ENCODE results near the gene CYB561. TPM values are rescaled to one million over a fixed set of nuclear protein-coding genes. Genes with fewer than 3 reads are reported as not detected.

The CYB561 gene
- total RNA-seq, 1 experiment from 2014 or later, result 20.7 TPM

DNA sequence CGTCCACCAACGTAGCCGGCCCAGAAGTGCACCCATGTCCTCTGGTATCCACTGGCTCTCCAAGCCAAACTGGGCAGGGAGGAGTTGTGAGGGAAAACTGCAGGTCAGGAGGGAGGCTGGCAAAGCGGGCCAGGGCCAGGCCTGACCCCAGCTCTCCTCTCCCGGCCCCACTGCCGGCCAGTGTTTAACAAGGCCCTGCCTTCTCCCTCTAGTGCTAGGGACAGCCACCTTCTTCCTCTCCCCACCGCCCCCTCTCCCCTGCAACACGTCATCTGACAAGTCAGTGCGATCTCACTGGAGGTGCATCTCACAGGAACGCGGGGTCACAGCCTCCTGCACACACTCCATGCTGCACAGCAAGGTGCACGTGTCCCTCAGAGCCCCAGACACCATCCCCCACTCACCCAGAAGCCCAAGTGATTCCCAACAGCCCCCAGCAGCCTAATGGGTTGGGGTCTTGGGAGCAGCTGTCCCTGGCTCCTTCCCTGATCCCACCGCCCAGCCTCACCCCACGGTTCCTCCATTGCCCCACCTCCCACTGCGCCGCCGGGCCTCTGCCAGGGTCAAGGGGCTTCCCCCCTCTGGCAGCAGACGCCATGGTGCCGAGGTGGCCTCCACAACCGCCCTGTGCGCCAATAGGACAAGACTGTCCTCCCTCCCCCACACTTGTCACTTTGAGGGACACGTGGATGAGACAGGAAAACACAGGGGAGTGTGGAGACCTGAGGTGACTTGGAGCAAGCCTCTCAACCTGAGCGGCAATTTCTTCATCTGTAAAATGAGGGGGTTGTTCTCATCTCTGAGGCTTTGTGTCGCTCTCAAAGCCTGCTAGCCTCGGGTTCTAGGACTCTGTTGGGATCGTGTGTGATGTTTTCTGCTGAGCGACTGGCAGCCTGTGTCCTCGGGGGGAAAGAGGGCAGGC is 29.6 kb upstream of the CYB561 start:
- Histone ChIP-seq H3K27ac (ENCODE audit: insufficient read length, low read depth, low read length) (no peak overlapping the region), H3K4me1 (ENCODE audit: insufficient read depth, low read length) (no peaks in the 10 kb centered on the region; the same call in 1 of the 2 replicates), H3K14ac (ENCODE audit: insufficient read depth, low read length) (no peak overlapping the region), H3K9me3 (ENCODE audit: control insufficient read depth, low read depth, low read length) (no peaks in the 10 kb centered on the region), H2AFZ (ENCODE audit: low read length) (no peak overlapping the region), H4K91ac (ENCODE audit: insufficient read length, low read depth, low read length) (no peak overlapping the region), H3K56ac (ENCODE audit: insufficient read length, low read depth, low read length) (no peak overlapping the region), H4K20me1 (ENCODE audit: control insufficient read depth, insufficient read depth, insufficient read length) (no peaks in the 10 kb centered on the region), H3K23me2 (ENCODE audit: insufficient read length, low read depth, low read length, poor library complexity, severe bottlenecking) (peaks cover 13% of the 10 kb centered on the region), H2BK120ac (ENCODE audit: low read depth, low read length, poor library complexity, severe bottlenecking) (no peak overlapping the region), H4K8ac (replicated peaks; ENCODE audit: insufficient read length, low read depth, low read length) (no peak overlapping the region), H4K5ac (ENCODE audit: insufficient read length, low read depth, low read length) (no peak overlapping the region), H3K4me2 (ENCODE audit: insufficient read depth, insufficient read length, low read length) (peak overlapping the region; percentile 63), H2AK5ac (ENCODE audit: insufficient read length, low read length) (no peak overlapping the region), H2BK12ac (ENCODE audit: insufficient read length, low read depth, low read length) (no peak overlapping the region), H3K27me3 (ENCODE audit: insufficient read depth, low read length) (no peaks in the 10 kb centered on the region; the same call in 1 of the 2 replicates), H3K18ac (ENCODE audit: insufficient read length, low read depth, low read length) (peak overlapping the region; percentile 27), H2BK5ac (ENCODE audit: insufficient read length, low read length) (no peak overlapping the region), H3K79me1 (ENCODE audit: insufficient read depth, low read depth, low read length, poor library complexity, severe bottlenecking) (no peaks in the 10 kb centered on the region), H3K23ac (ENCODE audit: insufficient read length, low read depth, low read length) (no peak overlapping the region), H3T11ph (ENCODE audit: low read length) (no peak overlapping the region), H3K79me2 (ENCODE audit: insufficient read depth, low read length) (no peaks in the 10 kb centered on the region), H2BK15ac (ENCODE audit: low read depth, low read length) (no peak overlapping the region), H2BK20ac (ENCODE audit: low read depth, low read length, poor library complexity, severe bottlenecking) (no peak overlapping the region), H3K4ac (ENCODE audit: low read depth, low read length) (no peak overlapping the region), H3K9ac (ENCODE audit: extremely low read depth, insufficient read length, low read length) (no peak overlapping the region)
- DNase-seq, result no peak
- H3K4me1 Mint-ChIP-seq, result peaks cover 19 to 30% of the 10 kb centered on the region in 2 experiments
- peak overlapping the region; percentile 63 to 80 for H3K4me3 Mint-ChIP-seq
- TF ChIP-seq, protein P1, sequence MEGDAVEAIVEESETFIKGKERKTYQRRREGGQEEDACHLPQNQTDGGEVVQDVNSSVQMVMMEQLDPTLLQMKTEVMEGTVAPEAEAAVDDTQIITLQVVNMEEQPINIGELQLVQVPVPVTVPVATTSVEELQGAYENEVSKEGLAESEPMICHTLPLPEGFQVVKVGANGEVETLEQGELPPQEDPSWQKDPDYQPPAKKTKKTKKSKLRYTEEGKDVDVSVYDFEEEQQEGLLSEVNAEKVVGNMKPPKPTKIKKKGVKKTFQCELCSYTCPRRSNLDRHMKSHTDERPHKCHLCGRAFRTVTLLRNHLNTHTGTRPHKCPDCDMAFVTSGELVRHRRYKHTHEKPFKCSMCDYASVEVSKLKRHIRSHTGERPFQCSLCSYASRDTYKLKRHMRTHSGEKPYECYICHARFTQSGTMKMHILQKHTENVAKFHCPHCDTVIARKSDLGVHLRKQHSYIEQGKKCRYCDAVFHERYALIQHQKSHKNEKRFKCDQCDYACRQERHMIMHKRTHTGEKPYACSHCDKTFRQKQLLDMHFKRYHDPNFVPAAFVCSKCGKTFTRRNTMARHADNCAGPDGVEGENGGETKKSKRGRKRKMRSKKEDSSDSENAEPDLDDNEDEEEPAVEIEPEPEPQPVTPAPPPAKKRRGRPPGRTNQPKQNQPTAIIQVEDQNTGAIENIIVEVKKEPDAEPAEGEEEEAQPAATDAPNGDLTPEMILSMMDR (conservative IDR thresholded peaks at IDR 0.05), result no peak
- no peaks in the 10 kb centered on the region for H3K36me3 Mint-ChIP-seq (ENCODE audit: insufficient read depth in 1 of 3, low read depth in 3 of 3)
- H3K27ac Mint-ChIP-seq, result no peak overlapping the region; a peak in 1 of 7 replicates
- H3K9me3 Mint-ChIP-seq, result no peaks in the 10 kb centered on the region
- peaks cover 50% of the 10 kb centered on the region for H3K27me3 Mint-ChIP-seq (ENCODE audit: low read depth)
- WGBS (ENCODE audit: extremely low coverage, insufficient read length, low lambda C conversion rate), result no CpG with 5 or more reads among the region's 28 CpGs

Measured in H9 (cell line).